NAMALWA (cell line): ENCODE results near the gene MVP.
"Not testable (repeated sequence)": the region's sequence is repeated elsewhere in the genome, so short reads cannot be mapped to it uniquely, and the experiment has no call there.

Source experiments
- DNase-seq: peaks from one replicate; pipeline ENCODE4 v3.0.0-alpha.2; 2015; ENCODE audit warnings: low spot score

Gene MVP

DNA sequence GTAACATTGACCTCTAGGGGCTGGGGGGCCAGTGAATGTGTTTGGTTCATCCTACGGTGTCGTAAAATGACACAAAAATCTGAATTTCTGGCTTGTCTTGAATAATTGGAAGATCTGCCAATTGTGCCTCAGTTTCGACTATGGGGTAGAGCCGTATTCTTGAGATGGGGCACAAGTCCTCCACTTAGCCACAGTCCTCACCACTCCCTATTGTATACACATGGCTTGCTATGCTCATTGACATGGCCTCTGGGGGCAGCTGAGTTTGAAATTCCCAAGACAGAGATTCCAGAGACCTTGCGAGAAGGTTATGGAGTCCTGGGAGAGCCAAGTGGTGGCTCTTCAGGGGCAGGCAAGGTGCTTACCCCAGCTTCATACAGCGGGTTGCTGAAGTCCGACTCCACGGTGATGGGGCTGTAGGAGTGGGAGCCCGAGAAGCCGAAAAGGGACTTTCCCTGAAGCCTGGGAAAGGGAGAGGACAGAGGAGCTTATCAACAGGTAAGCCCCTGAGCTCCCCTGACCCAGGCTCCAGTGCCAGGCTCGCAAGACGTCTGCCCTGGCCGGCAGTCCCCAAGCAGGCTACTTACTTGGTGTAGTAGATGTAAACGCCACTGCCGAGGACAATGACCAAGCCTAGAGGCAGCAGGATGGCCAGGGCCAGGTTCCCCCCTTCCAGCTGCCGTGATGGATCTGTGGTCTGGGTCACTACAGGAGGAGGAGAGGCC, 51.7 kb downstream of the MVP start:
- DNase-seq = no peak

DNA sequence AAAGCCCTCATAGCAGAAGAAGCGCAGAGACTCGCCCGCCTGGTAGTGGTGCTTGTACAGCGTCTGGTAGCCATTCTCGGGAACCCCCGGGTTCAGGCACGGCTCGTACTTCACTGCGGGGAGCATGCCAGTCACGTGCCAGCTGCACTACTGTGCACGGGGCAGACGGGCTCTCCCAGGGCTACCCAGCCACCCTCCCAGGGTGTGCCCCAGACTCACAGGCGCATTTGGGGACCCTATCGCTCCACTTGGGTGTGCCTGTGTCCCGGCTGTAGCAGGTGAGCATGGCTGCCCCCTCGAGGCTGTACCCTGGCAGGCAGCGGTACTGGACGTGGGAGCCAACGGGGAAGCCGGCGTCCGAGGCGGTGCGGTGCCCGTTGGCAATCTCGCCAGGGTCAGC, 53.1 kb downstream of the MVP start:
- DNase-seq = no peak

DNA sequence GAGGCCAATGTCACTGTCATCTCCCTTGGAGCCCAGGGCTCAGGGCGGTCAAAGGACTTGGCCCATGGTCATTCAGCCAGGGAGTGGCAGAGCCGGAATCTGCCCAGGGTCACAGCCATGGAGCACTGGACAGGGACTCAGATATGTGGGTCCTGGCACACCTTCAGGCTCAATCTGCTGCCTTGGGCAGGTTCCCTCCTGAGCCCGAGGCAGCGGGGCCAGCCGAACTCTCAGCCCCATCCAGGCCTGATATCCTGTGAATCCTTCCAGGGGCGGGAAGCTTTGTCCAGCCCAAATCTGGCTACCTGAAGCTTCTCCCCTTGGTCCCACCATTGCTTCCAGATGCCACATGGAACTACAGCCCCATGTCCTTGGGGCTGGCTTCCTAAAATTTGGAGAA, 54.9 kb downstream of the MVP start:
- DNase-seq = no peak

DNA sequence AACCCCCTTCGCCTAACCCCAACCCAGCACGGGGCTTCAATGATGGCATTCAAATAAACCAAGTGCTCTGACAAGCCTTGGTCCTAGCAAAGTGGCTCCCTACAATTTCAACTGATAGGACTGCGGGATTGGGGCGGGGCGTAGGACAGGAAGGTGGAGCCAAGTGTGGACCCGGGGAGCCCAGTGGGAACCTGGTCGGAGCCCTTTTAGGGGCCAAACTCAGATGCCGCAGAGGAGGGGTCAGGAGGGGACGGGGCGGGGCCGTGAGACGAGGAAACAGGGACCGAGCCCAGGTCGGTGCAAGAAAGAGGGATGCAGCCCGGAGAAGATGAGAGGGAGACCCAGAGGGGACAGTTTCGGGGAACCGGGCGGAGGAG, 55.9 kb downstream of the MVP start:
- DNase-seq = no peak

DNA sequence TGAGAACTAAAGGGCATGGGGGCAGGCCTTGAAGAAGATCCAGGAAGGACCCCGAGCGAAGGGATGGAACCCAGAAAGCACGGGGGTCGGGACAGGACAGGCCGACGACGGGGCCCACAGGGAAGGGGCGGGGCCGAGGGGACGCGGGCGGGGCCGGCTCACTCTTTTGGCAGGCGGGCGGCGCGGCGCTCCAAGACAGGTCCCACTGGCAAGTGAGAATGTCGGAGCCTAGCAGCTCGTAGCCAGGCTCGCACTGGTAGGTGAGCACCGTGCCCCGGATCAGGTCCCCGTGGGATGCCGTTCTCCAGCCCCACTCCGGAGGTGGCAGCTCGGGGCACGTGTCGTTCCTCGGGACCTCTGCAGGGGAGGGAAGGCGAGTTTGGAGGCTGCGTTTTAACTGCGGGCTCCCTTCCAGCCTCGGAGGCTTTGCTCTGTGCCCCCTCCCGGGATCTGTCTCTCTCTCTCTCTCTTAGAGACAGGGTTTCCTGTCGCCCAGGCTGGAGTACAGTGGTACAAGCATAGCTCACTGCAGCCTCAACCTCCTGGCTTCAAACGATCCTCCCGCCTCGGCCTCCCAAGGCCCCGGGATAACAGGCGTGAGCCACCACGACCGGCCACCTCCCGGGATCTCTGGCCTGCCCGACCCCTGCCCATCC, 56.5 kb downstream of the MVP start:
- no peak for DNase-seq

DNA sequence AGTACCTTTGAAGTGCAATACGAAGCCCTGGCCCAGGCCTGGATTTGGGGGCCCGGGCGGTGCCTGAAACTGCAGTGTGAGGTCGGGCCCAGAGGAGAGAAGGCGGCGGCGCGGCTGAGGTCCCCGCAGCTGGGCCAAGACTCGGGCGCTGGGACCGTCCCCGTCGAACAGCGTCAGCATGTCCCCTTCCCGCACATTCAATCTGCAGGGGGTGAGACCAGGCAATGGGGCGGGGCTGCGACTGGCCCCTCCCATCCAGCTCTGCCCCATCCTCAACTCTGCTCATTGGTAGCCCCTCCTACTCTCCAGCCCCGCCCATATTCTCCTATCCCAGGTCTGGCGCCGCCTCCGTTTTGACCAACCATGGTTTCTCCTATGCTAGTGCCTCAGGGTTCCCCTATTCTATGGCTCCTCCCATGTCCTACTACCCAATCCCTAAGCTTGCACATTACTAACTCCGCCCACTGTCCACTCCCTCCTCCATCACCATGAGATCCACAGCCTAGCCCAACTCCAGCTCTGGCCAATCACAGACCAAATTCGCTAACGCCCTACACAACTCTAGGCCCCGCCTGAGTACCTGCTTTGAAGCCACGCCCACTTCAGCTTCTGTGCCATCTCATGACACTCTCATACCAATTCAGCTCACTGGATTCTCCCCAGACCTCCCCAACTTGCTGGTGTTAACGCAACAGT, 57.2 kb downstream of the MVP start:
- peak; percentile 100 for DNase-seq

DNA sequence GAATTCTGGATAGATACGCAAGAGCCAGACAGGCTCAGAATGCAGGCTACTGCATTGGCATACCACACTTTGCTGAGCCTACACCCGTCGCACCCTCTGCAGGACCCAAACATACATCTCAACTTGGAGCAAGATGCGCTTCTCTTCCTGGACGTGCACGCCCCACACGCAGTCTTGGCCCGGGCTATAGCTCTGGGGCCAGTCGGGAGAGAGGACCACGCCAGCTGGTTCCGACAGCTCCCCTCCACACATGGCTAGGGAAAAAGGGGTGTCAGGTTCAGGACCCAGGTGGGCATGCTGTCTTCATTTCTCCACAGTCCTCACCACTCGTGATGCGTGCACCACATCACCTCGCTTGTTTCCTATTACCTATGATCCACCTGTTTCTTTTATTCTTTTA, 57.9 kb downstream of the MVP start:
- no peak for DNase-seq

DNA sequence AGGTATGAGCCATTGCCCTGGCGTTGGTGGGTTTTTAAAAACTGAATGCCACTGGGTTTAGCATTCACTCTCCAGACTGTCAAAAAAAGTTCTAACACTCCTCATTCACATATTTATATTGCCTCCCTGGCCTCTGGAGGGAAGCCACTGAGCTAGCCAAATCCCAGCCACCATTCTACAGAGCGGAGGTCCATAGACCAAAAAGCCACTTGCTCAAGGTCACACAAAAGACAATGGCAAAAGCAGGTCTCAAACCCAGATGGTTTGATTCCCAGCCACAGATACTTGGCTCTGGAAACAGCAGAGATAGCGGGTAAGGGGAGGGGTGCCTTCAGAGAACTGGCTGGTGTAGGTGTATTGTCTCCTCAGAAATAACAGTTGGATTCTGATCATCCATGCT, 60.8 kb downstream of the MVP start:
- no peak for DNase-seq

DNA sequence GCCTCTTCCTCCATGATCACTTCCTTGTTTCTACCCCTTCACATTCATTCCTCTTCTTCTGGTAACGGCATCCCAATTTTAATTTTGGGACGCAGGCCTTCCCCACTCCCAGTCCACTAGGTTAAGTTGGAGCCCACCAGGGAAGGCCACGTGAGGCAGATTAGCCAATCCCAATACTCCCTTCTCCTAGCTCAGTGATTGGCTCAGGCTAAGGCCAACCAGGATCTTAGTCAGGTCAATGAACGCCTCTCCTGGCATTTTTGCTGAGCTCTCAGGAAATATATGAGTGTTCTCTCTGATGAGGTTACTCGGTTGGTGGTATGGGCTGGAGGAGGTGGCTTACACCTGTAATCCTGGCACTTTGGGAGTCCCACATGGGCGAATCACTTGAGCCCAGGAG, 63.7 kb downstream of the MVP start:
- no peak for DNase-seq

DNA sequence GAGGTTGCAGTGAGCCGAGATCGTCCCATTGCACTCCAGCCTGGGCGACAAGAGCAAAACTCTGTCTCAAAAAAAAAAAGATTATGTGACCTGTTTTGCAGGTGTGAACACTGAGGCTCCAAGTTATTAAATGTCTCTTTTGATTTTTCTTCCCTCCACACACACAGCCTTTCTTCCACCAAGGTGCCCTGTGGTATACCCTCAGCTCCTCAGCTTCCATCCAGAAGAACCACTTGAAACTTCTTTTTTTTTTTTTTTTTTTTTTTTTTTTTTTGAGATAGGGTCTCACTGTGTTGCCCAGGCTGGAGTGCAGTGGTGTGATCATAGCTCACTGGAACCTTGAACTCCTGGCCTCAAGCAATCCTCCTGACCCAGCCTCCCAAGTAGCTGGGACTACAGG, 69.1 kb downstream of the MVP start:
- DNase-seq = not testable (repeated sequence)

DNA sequence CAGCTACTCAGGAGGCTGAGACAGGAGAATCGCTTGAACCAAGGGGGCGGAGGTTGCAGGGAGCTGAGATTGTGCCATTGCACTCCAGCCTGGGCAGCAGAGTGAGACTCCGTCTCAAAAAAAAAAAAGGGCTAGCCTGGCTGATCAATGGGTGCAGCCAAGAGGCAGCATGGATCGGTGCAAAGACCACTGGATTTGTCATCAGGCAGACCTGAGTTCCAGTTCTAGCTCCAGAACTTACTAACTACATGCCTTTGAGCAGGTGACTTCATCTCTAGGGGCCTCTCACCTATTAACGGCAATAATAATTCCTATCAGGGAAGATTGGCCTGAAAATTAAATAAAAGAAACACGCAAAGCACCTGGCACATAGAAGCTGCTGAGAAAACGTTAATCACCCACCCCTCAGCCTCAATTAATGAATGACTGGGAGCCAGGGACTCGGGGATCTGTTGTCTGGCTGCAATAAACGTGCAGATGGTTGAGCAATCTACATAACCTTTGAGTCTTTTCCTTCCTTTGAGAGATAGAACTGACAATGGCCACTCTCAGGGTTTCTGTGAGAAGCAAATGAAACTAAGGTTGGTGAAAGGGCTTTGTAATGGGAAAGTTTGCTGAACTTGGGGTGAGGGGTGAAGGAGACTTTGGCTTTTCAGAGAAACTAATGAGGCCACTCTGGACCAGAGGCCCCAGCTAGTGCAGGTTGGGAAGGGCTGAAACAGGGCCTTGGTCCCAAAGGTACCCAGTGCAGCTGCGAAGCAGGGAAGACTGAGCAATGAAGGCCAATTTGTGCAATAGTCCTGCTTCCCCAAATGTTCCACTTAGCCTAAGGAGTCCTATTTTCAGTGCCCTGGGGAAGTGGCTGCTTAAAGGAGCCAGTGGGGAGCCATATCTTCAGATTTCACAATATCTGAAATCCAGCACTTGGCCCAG, 71.5 kb downstream of the MVP start:
- no peak for DNase-seq

DNA sequence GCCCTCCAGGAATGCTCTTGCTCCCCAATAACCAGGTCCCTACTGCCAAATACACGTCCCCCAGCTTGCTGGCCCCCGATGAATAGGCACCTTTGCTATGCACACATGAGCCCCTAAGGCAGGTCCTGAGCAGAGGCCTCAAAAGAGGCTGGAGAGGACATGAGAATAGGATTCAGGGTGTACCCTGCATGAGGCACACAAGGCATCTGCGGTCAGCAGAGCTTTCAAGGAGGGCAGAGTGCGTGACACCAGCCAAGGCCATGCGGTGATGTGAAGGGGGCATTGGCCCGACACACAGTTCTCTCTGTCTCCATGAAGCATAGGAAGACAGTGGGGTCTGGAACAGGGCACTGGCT, 72.2 kb downstream of the MVP start:
- DNase-seq = no peak

DNA sequence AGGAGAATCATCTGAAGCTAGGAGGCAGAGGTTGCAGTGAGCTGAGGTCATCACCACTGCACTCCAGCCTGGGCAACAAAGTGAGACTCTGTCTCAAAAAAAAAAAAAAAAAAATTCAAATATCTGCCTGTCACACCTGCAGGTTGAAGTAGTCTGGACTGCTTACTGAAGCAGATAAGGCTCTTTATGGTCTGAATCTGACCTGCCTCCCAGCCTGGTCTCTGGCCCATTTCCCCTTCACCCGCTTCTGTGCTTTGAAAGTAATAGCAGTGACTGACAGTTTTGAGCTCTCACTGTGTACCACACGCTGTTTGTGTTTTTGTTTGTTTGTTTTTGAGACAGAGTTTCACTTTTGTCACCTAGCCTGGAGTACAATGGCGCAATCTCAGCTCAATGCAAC, 73.3 kb downstream of the MVP start:
- no peak for DNase-seq

DNA sequence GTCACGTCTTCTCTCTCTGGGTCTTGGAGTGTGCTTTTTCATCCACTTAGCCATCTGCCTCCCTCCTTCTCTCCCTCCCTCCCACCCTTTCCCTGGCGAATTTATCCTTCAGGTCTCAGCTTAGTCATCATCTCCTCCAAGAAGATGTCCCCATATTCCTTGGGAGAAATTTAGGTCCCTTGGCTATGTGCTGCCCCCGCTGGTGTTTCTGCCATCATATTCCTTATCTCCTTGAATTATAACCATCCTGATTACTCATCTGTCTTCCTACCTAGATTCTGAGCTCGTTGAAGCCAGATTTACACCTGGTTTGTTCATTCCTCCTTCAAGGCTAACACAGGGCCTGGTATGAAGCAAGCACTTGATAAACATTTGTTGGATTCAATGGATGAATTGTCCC, 74.1 kb downstream of the MVP start:
- no peak for DNase-seq

DNA sequence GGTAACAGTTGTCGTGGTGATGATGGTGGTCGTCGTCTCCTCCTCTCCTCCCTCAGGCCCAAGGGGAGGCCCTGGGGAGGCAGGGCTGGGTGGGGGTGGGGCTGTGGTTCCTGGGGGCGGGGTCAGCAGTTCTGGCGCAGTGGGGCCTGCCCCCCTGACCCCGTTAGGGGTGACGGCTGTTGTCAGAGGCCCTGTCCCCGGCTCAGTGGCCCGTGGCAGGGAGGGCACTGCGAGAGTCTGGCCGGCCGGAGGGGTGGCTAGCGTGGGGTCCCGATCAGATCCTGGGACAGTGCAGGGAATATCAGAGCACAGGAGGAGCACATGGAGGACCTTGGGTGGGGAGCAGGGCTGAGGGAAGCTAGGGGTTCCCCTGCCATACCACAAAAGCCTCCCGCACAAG, 76.6 kb downstream of the MVP start:
- DNase-seq = no peak

DNA sequence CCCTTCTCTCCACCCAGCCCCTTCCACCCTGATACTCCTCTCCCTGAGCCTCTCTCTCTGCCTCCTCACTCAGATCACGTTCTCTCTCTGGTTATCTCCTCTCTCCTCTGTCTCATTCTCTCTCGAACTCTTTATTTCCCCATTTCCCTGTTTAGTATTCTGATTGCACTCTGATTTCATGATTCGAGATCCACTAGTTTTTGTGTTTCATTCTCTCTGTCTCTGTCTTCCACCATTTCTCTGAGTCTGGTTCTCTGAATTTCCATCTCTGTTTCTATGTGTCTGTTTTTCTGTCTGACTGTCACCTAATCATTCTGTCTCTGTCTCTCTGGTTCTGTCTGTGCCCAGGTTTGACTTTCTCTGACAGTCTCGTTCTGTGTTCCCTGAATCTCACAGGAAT, 77.1 kb downstream of the MVP start:
- no peak for DNase-seq
